NCI-H69 (cell line): Measurements from ENCODE around the gene MPP3.

Experiments used
- DNase-seq: peaks from one replicate; lab custom pipeline; 2025; lab: John Stamatoyannopoulos, UW

Gene MPP3

DNA sequence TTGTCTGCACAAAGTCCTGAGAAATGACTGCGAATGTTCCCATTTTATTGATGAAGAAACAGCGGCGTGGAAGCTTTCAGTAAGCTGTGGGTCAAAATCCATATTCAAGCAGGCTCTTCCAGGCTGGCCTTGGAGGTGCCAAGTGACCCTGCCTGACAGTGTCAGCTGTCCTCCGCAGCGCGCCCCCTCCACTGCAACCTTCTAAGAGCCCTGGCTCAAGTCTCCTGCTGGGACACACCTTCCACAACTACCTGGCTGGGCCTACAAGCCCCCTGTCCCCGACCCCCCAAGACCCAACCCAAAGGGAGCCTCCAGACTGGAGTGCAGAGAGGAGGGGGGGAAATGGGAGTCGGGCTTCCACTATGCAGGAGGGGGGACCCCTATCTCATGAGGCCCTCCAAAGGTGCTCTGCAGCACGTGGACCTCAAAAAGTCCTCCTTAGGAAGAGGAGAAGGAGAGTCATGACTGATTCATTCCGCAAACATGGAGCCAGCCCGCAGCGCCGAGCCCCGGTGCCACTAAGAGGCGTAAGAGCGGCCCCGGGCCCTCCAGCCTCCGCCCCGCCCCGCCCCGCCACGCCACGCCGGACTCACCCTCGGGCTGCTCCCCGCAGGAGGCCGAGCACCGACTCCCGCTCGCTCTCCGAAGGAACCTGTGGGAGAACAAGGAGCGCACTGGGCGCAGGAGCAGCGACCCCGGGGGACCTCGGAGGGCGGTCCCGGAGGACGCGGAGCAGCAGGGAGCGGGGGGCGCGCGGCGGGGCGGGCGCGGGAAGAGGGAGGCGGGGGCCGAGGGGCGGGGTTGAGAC is 574 bp downstream of the MPP3 start:
- DNase-seq, result peak; percentile 57

DNA sequence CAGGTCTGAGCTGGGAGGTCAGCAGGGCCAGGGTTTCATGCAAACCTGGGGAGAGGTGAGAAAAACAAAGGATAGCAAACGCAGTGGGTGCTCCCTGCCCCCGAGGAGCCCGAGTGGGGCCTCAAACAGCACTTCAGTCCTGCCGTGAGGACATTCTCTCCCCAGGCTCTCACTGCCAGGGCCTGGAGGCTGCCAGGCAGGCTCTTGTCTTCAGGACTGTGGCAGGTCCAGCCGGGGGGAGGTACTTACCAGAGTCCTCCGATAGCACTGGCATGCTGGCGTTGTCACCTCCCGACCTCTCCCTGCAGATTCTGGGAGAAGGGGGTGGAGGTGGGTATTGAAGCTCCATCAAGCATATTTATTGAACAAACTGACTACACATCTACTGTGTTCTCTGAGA is 1.3 kb downstream of the MPP3 start:
- DNase-seq, result no peak

GRCh38 chr17:43830510-43831140 is 2.3 kb downstream of the MPP3 start:
- no peak for DNase-seq

- DNase-seq, result no peak
Observed at GRCh38 chr17:43829738-43830137, 3.2 kb downstream of the MPP3 start.

- DNase-seq, result no peak
Observed at GRCh38 chr17:43827596-43827995, 5.3 kb downstream of the MPP3 start.

GRCh38 chr17:43826206-43826605 is 6.7 kb downstream of the MPP3 start:
- DNase-seq, result no peak

DNA sequence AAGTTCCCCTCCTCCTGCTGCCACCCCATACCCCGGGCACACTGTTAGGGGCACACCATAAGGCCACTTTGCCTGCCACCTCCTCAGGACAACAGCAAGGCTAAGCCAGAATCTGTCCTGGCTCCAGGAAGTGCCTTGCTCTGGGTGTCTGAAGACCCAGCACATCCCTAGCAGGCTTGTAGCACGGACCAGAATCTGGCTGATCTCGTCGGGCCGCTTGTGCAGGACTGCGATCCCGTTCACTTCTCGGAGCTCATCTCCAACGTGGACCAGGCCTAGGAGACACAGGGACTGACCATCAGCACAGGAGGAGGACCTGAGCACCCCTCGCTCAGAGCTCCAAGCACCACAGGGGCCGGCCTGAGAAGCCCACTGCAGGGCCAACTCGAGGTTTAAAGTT is 7.4 kb downstream of the MPP3 start:
- DNase-seq, result no peak

DNA sequence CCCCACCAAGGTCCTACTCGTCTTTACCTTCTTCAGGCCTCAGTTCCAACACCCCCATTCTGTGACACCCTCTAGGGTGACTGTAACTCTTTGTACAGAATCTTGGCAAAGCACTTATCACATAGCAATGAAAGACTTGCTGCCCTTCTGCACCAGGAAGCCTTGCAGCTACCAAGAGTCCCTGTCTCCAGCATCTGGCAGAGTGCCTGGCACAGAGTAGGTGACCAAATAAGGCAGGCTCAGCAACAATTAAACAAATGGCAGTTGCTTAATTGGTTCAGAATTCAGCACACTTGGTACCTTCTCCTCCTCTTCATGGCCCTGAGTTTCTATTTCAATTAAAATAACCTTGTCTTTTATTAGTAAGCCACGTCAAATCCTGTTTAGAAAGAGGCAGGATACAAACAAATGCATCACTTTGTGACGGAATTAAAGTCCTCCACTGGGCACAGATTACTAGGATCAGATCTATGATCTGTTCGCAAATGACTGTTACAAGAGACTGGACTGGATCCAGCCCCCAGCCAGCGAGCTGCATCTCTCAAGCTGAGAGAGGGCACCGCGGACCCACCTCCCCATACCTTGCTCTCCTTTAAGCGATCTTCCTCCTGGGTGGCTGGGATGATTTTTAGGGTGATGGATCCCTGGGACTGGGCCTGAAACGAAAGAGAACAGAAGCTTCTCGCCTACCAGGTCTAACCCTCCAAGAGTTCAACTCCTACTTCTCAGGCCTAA is 9.4 kb downstream of the MPP3 start:
- peak; percentile 10 for DNase-seq

DNA sequence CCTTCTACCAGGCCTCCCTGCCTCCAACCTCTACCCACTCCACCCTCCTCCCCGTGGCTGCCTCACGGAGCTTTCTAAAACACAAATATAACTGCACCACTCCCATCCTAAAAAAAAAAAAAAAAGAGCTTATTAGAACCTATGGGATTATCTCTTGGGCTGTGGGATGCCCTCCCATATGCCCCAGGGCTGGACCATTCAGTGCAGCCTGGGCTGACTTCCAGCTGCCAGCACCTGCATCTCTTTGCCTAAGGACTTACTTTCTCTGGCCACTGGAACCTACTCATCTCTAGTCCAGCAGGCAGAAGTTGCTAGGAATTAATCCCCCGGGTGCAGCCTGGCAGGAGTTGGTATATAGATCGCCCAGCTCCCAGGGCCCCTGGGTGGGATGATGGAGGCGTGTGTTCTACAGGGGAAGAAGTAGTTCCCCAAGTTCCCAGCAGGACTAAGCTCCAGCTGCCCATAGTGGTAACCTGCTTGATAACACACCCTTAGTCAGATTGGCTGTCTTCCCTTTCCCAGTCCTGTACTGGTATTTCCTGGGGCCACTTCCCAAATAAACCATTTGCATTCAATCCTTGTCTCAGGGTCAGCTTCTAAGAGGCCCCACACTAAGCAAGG is 10.3 kb downstream of the MPP3 start:
- DNase-seq, result no peak

- DNase-seq, result no peak
Observed at GRCh38 chr17:43820759-43821158, 12.2 kb downstream of the MPP3 start.

DNA sequence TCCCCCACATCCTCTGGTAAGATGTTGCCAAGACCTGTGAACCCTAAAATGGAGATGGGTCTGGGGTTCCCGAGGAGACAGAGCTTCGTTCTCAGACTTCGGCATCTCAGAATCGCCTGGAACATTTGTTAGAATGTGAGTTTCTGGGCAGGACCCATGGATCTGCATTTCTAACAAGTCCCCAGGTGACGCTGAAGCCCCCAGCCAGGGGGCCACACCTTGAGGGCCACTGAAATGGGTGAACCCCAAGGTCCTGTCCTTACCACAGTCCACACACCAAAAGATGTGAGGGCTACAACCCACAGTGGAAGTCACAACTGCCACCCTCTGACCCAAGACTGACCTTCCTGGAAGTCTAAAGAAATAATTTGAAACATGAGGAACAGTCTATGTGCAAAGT is 14.0 kb downstream of the MPP3 start:
- no peak for DNase-seq

- no peak for DNase-seq
Observed at GRCh38 chr17:43817826-43818225, 15.1 kb downstream of the MPP3 start.

GRCh38 chr17:43816336-43817320 is 16.3 kb downstream of the MPP3 start:
- DNase-seq, result no peak

DNA sequence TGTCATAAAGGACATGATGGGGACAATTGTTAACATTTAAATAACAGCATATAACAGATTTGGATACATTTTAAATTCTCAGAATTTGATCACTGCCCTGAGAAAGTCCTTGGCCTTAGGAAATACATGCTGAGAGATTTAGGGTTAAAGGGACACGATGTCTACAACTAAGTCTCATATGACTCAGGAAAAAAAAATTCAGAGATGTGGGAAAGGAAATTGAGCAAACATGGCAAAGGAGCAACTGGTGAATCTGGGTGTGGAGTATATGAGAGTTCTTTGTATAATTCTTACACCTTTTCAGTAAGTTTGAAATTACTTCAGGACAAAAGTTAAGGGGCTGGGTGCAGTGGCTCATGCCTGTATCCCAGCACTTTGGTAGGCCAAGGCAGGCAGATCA is 18.2 kb downstream of the MPP3 start:
- no peak for DNase-seq

DNA sequence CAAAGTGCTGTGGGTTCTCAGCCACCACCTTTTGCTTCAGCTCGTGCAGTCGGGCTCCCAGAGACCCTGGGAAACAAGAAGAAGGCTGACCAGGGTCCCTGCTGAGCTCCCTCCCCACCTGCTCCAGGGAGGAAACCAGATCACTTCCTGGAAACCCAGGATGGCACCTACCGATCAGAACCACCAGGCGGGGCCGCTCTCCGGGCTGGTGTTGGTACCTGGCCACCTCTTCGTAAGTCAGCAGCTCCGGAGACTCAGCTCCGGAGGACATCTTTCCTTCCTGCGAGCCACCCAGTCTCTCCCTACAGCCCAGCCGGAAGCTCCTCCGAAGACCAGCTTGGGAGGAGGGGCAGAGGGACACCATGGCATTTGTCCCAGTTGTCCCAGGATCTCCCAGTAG is 18.9 kb downstream of the MPP3 start:
- no peak for DNase-seq

- DNase-seq, result no peak
Observed at GRCh38 chr17:43813386-43813785, 19.6 kb downstream of the MPP3 start.

DNA sequence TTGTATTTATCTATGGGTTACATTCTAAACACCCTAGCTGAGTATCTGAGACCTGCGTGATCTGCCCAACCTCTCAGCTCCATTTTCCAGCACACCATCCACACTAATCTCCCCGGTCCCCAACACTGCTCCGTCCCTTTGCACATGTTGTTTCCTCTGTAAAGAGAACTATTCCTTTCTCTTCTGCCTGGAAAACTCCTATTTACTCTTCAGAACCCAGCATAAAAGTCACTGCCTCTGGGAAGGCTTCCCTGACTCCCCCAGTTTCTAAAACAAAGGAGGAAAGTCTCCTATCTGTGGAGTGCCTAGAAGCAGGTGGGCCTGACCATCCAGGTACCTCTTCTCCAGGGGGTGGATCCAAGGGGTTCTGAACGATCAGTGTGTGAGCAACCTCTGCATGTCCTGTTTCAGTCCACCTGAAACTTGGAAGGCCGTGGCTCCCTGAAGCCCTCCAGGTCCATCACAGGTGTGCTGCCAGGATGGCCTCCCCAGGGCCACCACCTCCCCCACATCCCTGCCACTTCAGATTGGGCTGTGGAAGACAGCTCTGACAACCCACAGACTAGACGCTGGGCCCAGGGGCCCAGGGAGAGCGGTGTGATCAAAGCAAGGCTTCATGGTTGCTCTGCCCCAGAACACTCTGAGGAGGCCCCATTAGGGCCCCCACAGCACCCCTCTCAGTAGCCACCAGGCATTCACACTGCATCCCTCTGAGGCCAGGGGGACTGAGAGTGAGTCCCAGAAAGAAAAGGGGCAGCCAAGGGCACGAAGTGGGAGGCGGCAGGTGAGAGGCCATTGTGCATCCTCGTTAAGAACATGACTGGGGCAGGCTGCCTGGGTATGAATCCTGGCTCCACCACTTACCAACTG is 20.3 kb downstream of the MPP3 start:
- no peak for DNase-seq

DNA sequence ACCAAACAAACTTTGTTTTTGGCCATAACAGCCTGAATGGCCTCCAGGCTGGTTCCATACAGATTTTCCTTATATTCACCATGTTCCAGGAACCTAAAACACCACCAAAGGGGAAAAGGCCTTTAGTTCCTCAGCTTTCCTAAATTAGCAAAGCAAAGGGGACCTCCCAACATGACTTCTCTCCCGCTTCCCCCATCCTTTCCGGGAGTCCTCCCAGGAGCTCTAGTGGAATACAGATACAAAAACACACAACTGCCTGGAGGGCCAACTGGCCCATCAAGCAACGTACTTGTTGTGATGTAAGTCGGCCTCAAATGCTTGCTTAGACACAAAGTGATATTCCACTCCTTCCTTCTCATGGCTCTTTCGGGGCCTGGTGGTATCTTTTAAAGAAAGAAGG is 22.1 kb downstream of the MPP3 start:
- DNase-seq, result no peak

GRCh38 chr17:43810226-43810715 is 22.7 kb downstream of the MPP3 start:
- DNase-seq, result no peak

GRCh38 chr17:43809121-43809520 is 23.8 kb downstream of the MPP3 start:
- DNase-seq, result no peak
